GM12875 (cell line): ENCODE results near the gene EXOC2.

Source experiments
- H3K4me3 ChIP-seq: one replicate; pipeline ENCODE4 v1.5.1; 2011; ENCODE audit warnings: low read depth, low read length, control low read depth
- TF ChIP-seq, protein P1 (sequence below): IDR thresholded peaks from 2 replicates; pipeline ENCODE4 v1.5.1; 2011; ENCODE audit warnings: low read depth, mild to moderate bottlenecking, control low read depth, inconsistent platforms, low read length, moderate library complexity, borderline replicate concordance; ENCODE audit not compliant: insufficient read depth

EXOC2 gene

DNA sequence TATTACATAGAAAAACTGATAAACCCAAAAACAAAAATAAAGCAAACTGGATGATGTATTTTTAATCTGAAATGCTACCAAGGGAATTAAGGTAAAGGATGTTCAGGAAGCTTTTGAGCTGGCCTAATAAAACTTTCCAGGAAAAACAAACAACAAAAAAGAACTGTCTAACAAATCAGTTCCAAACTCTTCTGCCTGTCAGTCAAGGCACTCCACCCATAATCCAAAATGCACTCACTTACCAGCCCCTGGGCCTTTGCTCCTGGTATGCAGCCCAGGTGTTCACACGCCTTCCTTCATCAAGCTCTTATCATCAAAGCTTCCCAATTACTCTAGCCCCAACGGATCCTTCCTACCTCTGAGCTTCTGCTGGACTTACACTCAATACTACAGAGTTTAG lies 3.7 kb downstream of the EXOC2 start:
- TF ChIP-seq, protein P1, sequence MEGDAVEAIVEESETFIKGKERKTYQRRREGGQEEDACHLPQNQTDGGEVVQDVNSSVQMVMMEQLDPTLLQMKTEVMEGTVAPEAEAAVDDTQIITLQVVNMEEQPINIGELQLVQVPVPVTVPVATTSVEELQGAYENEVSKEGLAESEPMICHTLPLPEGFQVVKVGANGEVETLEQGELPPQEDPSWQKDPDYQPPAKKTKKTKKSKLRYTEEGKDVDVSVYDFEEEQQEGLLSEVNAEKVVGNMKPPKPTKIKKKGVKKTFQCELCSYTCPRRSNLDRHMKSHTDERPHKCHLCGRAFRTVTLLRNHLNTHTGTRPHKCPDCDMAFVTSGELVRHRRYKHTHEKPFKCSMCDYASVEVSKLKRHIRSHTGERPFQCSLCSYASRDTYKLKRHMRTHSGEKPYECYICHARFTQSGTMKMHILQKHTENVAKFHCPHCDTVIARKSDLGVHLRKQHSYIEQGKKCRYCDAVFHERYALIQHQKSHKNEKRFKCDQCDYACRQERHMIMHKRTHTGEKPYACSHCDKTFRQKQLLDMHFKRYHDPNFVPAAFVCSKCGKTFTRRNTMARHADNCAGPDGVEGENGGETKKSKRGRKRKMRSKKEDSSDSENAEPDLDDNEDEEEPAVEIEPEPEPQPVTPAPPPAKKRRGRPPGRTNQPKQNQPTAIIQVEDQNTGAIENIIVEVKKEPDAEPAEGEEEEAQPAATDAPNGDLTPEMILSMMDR: no peak
- no peak overlapping the region for H3K4me3 ChIP-seq

GRCh38 chr6:686497-686896 lies 6.4 kb downstream of the EXOC2 start:
- no peak overlapping the region for H3K4me3 ChIP-seq
- TF ChIP-seq, protein P1: peak; percentile 11; the same call in 1 of the 2 replicates

GRCh38 chr6:684831-685636 lies 7.9 kb downstream of the EXOC2 start:
- H3K4me3 ChIP-seq: no peak overlapping the region
- TF ChIP-seq, protein P1: no peak

DNA sequence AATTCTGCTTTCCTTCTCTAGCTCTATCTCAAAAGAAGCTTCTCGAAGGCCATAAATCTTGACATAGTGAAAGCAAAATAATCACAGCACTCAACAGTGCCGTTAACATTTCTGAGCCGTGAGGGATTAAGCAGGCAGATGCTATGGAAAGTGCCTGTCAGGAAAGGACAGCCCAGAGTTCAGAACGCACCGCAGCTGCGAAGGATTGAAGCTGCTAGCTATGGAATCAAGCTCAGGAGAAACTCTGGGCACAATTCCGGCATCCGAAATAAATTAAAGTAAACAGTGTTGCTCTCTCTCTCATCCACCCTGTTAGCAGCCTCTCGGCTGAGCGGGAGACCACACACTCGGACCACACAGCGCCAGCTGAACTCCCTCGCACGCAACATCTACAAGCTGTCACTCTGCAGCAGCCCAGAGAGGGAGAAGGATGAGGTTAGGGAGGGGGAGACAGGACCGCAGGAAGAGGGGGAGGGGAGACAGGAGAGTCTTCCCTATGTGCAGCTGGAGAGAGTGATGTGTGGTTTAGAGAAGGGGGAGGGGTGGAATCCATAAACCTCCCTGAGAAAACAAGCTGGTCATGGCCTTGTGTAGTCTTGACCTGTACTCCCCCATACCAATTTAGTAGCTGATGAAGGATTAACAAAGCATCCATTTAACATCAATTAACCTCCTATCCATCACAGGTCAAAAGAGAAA lies 9.0 kb downstream of the EXOC2 start:
- no peak overlapping the region for H3K4me3 ChIP-seq
- TF ChIP-seq, protein P1: no peak

DNA sequence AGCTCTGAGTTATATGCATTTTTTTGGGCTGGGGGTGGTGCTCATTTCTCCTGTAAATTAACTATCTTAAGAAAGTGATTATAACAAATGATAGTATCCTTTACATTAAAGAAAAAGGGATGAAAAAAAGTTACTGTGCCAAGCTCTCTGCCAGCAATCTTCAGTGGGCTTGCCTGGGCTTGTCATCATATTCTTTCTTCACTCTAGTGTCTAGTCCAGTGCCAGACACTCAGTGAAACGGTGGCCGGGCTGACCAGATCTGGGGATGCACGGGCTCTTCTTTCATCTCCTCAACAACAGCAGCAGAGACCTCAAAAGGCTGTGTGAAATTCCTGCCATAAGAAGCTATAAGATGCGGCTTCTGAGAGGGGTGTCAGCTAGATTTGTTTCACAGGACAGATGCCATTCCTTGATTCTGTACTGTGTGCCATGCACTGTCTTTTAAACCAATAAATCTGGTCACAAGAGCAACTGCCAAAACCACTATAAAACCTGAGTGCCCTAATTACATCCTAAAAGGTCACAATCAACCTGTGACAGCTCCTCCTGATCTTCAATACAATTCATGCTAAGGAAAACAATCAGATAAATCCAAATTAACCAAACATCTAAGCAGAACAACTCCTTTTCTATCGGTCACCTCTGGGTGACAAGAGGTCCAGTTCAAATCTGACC lies 12.1 kb downstream of the EXOC2 start:
- TF ChIP-seq, protein P1: no peak
- no peak overlapping the region for H3K4me3 ChIP-seq

- no peak overlapping the region for H3K4me3 ChIP-seq
- TF ChIP-seq, protein P1: no peak
Observed at GRCh38 chr6:680251-680650, 12.7 kb downstream of the EXOC2 start.
